H1 (cell line): ENCODE results near the gene SORBS1. TPM values are rescaled to one million over a fixed set of nuclear protein-coding genes. Genes with fewer than 3 reads are reported as not detected.

ENCODE experiments used
- CTCF ChIA-PET: fragments of 300-600 bp; sonication (Branson Sonifier 250); formaldehyde crosslinking; loops from one replicate; lab custom pipeline; 2021; ENCODE audit not compliant: partially characterized antibody; lab: Charles Lee
- POLR2A ChIA-PET: fragments of 300-600 bp; sonication (Branson Sonifier 250); formaldehyde crosslinking; loops from one replicate; lab custom pipeline; 2021; ENCODE audit warnings: inconsistent platforms; ENCODE audit not compliant: partially characterized antibody; lab: Charles Lee
- DNase-seq, 2 experiments: peaks; one replicate each; pipeline versions ENCODE4 v3.0.0 to v3.0.0-alpha.2; 2010 to 2022; ENCODE audit warnings: low spot score in 2 of 2, low read depth in 1 of 2, mixed read lengths in 1 of 2
- FAIRE-seq: peaks from 2 replicates; lab custom pipeline; 2011; peaks lifted over from hg19 to GRCh38; lab: Jason Lieb, UNC
- H2AFZ ChIP-seq: 2 replicates; pipeline ENCODE4 v1.8.1; 2012; ENCODE audit warnings: low read length, inconsistent platforms
- H2AK5ac ChIP-seq: 2 replicates; pipeline ENCODE4 v1.6.1; 2013; ENCODE audit warnings: low read depth, low read length
- H2BK120ac ChIP-seq: replicated peaks from 2 replicates; pipeline ENCODE3; 2013; ENCODE audit warnings: low read depth, low read length, inconsistent platforms
- H2BK12ac ChIP-seq: 2 replicates; pipeline ENCODE4 v1.6.1; 2013; ENCODE audit warnings: low read depth, low read length
- H2BK15ac ChIP-seq: 2 replicates; pipeline ENCODE4 v1.6.1; 2013; ENCODE audit warnings: low read length
- H2BK20ac ChIP-seq: 2 replicates; pipeline ENCODE4 v1.6.1; 2013; ENCODE audit warnings: low read length
- H2BK5ac ChIP-seq: 2 replicates; pipeline ENCODE4 v1.6.1; 2013; ENCODE audit warnings: low read depth, low read length
- H3K14ac ChIP-seq: 2 replicates; pipeline ENCODE4 v1.6.1; 2013; ENCODE audit warnings: inconsistent platforms; ENCODE audit not compliant: insufficient read length
- H3K18ac ChIP-seq: 2 replicates; pipeline ENCODE4 v1.6.1; 2013; ENCODE audit warnings: low read length; ENCODE audit errors: extremely low read depth
- H3K23ac ChIP-seq: 2 replicates; pipeline ENCODE4 v1.6.1; 2013; ENCODE audit warnings: inconsistent platforms; ENCODE audit not compliant: insufficient read length
- H3K23me2 ChIP-seq: 2 replicates; pipeline ENCODE4 v1.6.1; 2013; ENCODE audit warnings: low read depth, low read length
- H3K27ac ChIP-seq: 2 replicates; pipeline ENCODE4 v1.6.1; 2011; ENCODE audit warnings: low read depth, low read length, inconsistent platforms
- H3K27me3 ChIP-seq, 4 experiments: replicated peaks in 1 of 4; 1 replicate in 1 of 4; 2 replicates in 3 of 4; pipeline versions ENCODE4 v1.6.1 to v1.8.1; 2011 to 2013; ENCODE audit warnings: low read length in 3 of 4, mild to moderate bottlenecking in 3 of 4, inconsistent platforms in 2 of 4, mixed read lengths in 2 of 4, moderate library complexity in 1 of 4; ENCODE audit not compliant: control insufficient read depth in 3 of 4, insufficient read depth in 3 of 4; ENCODE audit errors: extremely low read depth in 1 of 4
- H3K36me3 ChIP-seq, 4 experiments: 2 replicates each; pipeline versions ENCODE4 v1.6.1 to v1.8.1; 2011 to 2013; ENCODE audit warnings: mild to moderate bottlenecking in 4 of 4, low read length in 3 of 4, moderate library complexity in 2 of 4, control low read depth in 1 of 4, inconsistent platforms in 1 of 4; ENCODE audit not compliant: insufficient read depth in 4 of 4, control insufficient read depth in 2 of 4
- H3K4ac ChIP-seq: replicated peaks from 2 replicates; pipeline ENCODE3; 2013; ENCODE audit warnings: low read length, low read depth, mixed read lengths, inconsistent platforms; ENCODE audit not compliant: insufficient read length
- H3K4me1 ChIP-seq, 4 experiments: replicated peaks in 1 of 4; 1 replicate in 1 of 4; 2 replicates in 3 of 4; pipeline versions ENCODE4 v1.6.1 to v1.8.1; 2011 to 2013; ENCODE audit warnings: low read length in 3 of 4, inconsistent platforms in 2 of 4, mixed read lengths in 1 of 4; ENCODE audit not compliant: insufficient read depth in 4 of 4, control insufficient read depth in 3 of 4
- H3K4me2 ChIP-seq, 2 experiments: 2 replicates each; pipeline versions ENCODE4 v1.6.1 to v1.8.1; 2011 to 2013; ENCODE audit warnings: low read depth in 2 of 2, low read length in 2 of 2, control low read depth in 1 of 2, inconsistent platforms in 1 of 2, mild to moderate bottlenecking in 1 of 2; ENCODE audit not compliant: insufficient read depth in 1 of 2
- H3K4me3 ChIP-seq, 4 experiments: fragments of 200-600, 300-600 bp in 1 of 4; sonication (generic), shearing (Covaris generic), sonication (Bioruptor Twin) in 1 of 4; 2 replicates each; pipeline versions ENCODE4 v1.5.1 to v1.8.1; 2011 to 2016; ENCODE audit warnings: low read length in 4 of 4, low read depth in 3 of 4, control low read depth in 2 of 4, inconsistent platforms in 2 of 4, mild to moderate bottlenecking in 2 of 4, mixed read lengths in 1 of 4, moderate library complexity in 1 of 4; ENCODE audit not compliant: insufficient read depth in 2 of 4; ENCODE audit errors: extremely low read depth in 1 of 4
- H3K56ac ChIP-seq: replicated peaks from 2 replicates; pipeline ENCODE3; 2013; ENCODE audit warnings: low read depth, mild to moderate bottlenecking, mixed read lengths, low read length, inconsistent platforms; ENCODE audit not compliant: insufficient read length
- H3K79me1 ChIP-seq: 2 replicates; pipeline ENCODE4 v1.6.1; 2013; ENCODE audit warnings: low read depth, low read length, control low read depth
- H3K79me2 ChIP-seq, 2 experiments: 2 replicates each; pipeline versions ENCODE4 v1.6.1 to v1.8.1; 2012 to 2013; ENCODE audit warnings: low read length in 2 of 2, mild to moderate bottlenecking in 2 of 2, inconsistent platforms in 1 of 2; ENCODE audit not compliant: insufficient read depth in 2 of 2, control insufficient read depth in 1 of 2
- H3K9ac ChIP-seq, 4 experiments: replicated peaks in 1 of 4; 1 replicate in 1 of 4; 2 replicates in 3 of 4; pipeline versions ENCODE4 v1.6.1 to v1.8.1; 2011 to 2013; ENCODE audit warnings: low read depth in 3 of 4, low read length in 3 of 4, control low read depth in 2 of 4, mild to moderate bottlenecking in 2 of 4, moderate library complexity in 2 of 4, inconsistent platforms in 1 of 4; ENCODE audit errors: extremely low read depth in 1 of 4
- H3K9me3 ChIP-seq, 2 experiments: 2 replicates each; pipeline versions ENCODE4 v1.6.1 to v1.8.1; 2012 to 2013; ENCODE audit warnings: mild to moderate bottlenecking in 2 of 2, moderate library complexity in 2 of 2, control low read depth in 1 of 2, inconsistent platforms in 1 of 2, low read depth in 1 of 2, low read length in 1 of 2, mixed read lengths in 1 of 2; ENCODE audit not compliant: insufficient read depth in 2 of 2
- H4K20me1 ChIP-seq, 2 experiments: replicated peaks in 1 of 2; 2 replicates each; pipeline versions ENCODE3 to v1.8.1; 2011 to 2013; ENCODE audit warnings: inconsistent platforms in 2 of 2, low read length in 2 of 2, mild to moderate bottlenecking in 1 of 2; ENCODE audit not compliant: insufficient read depth in 2 of 2, control insufficient read depth in 1 of 2
- H4K5ac ChIP-seq: 2 replicates; pipeline ENCODE4 v1.6.1; 2013; ENCODE audit warnings: low read length, low read depth, mixed read lengths, inconsistent platforms; ENCODE audit not compliant: insufficient read length
- H4K8ac ChIP-seq: 2 replicates; pipeline ENCODE4 v1.8.0; 2013; ENCODE audit warnings: mild to moderate bottlenecking, moderate library complexity, low read length, inconsistent platforms; ENCODE audit not compliant: insufficient read depth; ENCODE audit errors: extremely low read depth
- H4K91ac ChIP-seq: replicated peaks from 2 replicates; pipeline ENCODE3; 2013; ENCODE audit warnings: low read length, mixed read lengths, inconsistent platforms; ENCODE audit not compliant: insufficient read length
- ASH2L ChIP-seq: fragments of 200-600, 300-600 bp; sonication (generic); IDR thresholded peaks from one replicate; pipeline ENCODE4 v1.7.1; 2017; ENCODE audit warnings: low read length
- CBX8 ChIP-seq: fragments of 300-800, 300-1000 bp; sonication (generic); IDR thresholded peaks from 2 replicates; pipeline ENCODE4 v1.7.1; 2016; ENCODE audit warnings: low read depth, low read length, borderline replicate concordance
- CEBPB ChIP-seq: IDR thresholded peaks from 2 replicates; pipeline ENCODE4 v1.6.1; 2012; ENCODE audit warnings: low read depth, low read length
- HDAC6 ChIP-seq: IDR thresholded peaks from one replicate; pipeline ENCODE4 v1.7.1; 2012; ENCODE audit warnings: low read depth, mild to moderate bottlenecking, inconsistent platforms, low read length, moderate library complexity
- JUND ChIP-seq: IDR thresholded peaks from 2 replicates; pipeline ENCODE4 v1.6.1; 2011; ENCODE audit warnings: mild to moderate bottlenecking, improper control_type of control experiment, low read length
- NRF1 ChIP-seq: IDR thresholded peaks from 2 replicates; pipeline ENCODE4 v1.6.1; 2011; ENCODE audit warnings: mild to moderate bottlenecking, low read depth, low read length, improper control_type of control experiment
- POLR2A ChIP-seq, 2 experiments: IDR thresholded peaks; 1 replicate in 1 of 2; 2 replicates in 1 of 2; pipeline ENCODE4 v1.6.1; 2011; ENCODE audit warnings: low read depth in 2 of 2, low read length in 2 of 2, mild to moderate bottlenecking in 2 of 2; ENCODE audit errors: control extremely low read depth in 1 of 2
- RFX5 ChIP-seq: IDR thresholded peaks from 2 replicates; pipeline ENCODE4 v1.6.1; 2011; ENCODE audit warnings: low read depth, low read length, improper control_type of control experiment, borderline replicate concordance
- RNF2 ChIP-seq: fragments of 200-900, 300-1000 bp; sonication (generic); IDR thresholded peaks from 2 replicates; pipeline ENCODE4 v1.7.1; 2016; ENCODE audit warnings: borderline replicate concordance, low read depth, mild to moderate bottlenecking, antibody characterized with exemption, low read length; ENCODE audit not compliant: poor library complexity, severe bottlenecking; ENCODE audit errors: missing control alignments
- SIN3A ChIP-seq, 2 experiments: IDR thresholded peaks in 1 of 2; conservative IDR thresholded peaks in 1 of 2; 2 replicates each; pipeline ENCODE4 v1.6.1; 2011 to 2012; ENCODE audit warnings: low read length in 2 of 2, improper control_type of control experiment in 1 of 2, low read depth in 1 of 2, mild to moderate bottlenecking in 1 of 2
- SIX5 ChIP-seq: IDR thresholded peaks from 2 replicates; pipeline ENCODE4 v1.6.1; 2011; ENCODE audit warnings: mild to moderate bottlenecking, low read depth, low read length
- SRF ChIP-seq: IDR thresholded peaks from 2 replicates; pipeline ENCODE4 v1.6.1; 2011; ENCODE audit warnings: mild to moderate bottlenecking, low read depth, low read length, moderate library complexity
- SUZ12 ChIP-seq: fragments of 200-600 bp; sonication (generic); IDR thresholded peaks from 2 replicates; pipeline ENCODE4 v1.6.1; 2012; ENCODE audit warnings: mild to moderate bottlenecking, inconsistent platforms, low read length, moderate library complexity, mixed read lengths
- TAF7 ChIP-seq: optimal IDR thresholded peaks from 2 replicates; pipeline ENCODE3; 2011; ENCODE audit warnings: low read depth, mild to moderate bottlenecking, inconsistent platforms, low read length, moderate library complexity, borderline replicate concordance
- ZNF274 ChIP-seq: IDR thresholded peaks from 2 replicates; pipeline ENCODE4 v1.7.0; 2012; ENCODE audit warnings: low read length, borderline replicate concordance; ENCODE audit errors: extremely low read depth
- WGBS, 2 experiments: shearing (Covaris generic) in 1 of 2; methylation state at CpG; one replicate each; pipeline versions ENCODE4 v1.1.6 to v1.1.7; 2013 to 2015; ENCODE audit warnings: low lambda C conversion rate in 2 of 2, mixed read lengths in 2 of 2, inconsistent platforms in 1 of 2, low coverage in 1 of 2, missing lambda C conversion rate in 1 of 2; ENCODE audit not compliant: insufficient replicate concordance in 2 of 2, insufficient coverage in 1 of 2, insufficient read length in 1 of 2; ENCODE audit errors: extremely low coverage in 1 of 2, missing lambda C conversion rate in 1 of 2; 5-methylcytosine and 5-hydroxymethylcytosine counted together
- polyA plus RNA-seq, 7 experiments: library from polyadenylated mRNA; depleted of rRNA in 3 of 7; stranded (reverse) in 5 of 7; unstranded in 2 of 7; fragments of >200 nt in 5 of 7; fragments of 200-250 nt in 2 of 7; gene quantifications; 1 replicate in 5 of 7; 2 replicates in 1 of 7; 4 replicates in 1 of 7; pipeline versions ENCODE4 v1.2.1 to v1.2.3, GENCODE V29; 2011 to 2013; ENCODE audit warnings: missing spikeins in 2 of 7, mixed read lengths in 2 of 7
- total RNA-seq: library from RNA; stranded (reverse); fragmentation: NEBNext Ultra II Directional; extraction: Animal tissue kit (Norgen Biotek cat#: 25700); gene quantifications from 2 replicates; pipeline ENCODE4 v1.2.1, GENCODE V29; 2021

The SORBS1 gene
- total and polyA plus RNA-seq, 2 of the 8 experiments (the other 6 are each of a cell fraction or from before 2014, with no cell fraction given) = 16.0 to 35.0 TPM

- H3K79me1 ChIP-seq = no peaks in the 10 kb centered on the region
- no peak for DNase-seq
- no peak overlapping the region for H3K56ac ChIP-seq
- H2BK15ac ChIP-seq = no peak overlapping the region
- no peak overlapping the region for H2BK120ac ChIP-seq
- no peaks in the 10 kb centered on the region for H3K27me3 ChIP-seq
- no peak overlapping the region for H2BK12ac ChIP-seq
- no peak overlapping the region for H4K5ac ChIP-seq
- CTCF ChIA-PET = interaction anchor here (0.7 to 13.9 kb wide), 14 partner anchors 9 to 207 kb away, joined by 3 to 304 read pairs (median 16); no protein-coding TSS in a partner anchor
- FAIRE-seq = no peak
- no peak overlapping the region for H3K9ac ChIP-seq
- H3K4me1 ChIP-seq = peaks cover 0 to 2% (median 0%) of the 10 kb centered on the region in 4 experiments; a peak in 2 of 7 replicates
- H3K18ac ChIP-seq = no peak overlapping the region
- no peak overlapping the region for H3K23ac ChIP-seq
- H3K79me2 ChIP-seq = no peaks in the 10 kb centered on the region
- peaks cover 0 to 5% of the 10 kb centered on the region in 2 experiments for H4K20me1 ChIP-seq
- no peak overlapping the region for H3K4me3 ChIP-seq
- no peak overlapping the region for H3K14ac ChIP-seq
- no peak overlapping the region for H2AK5ac ChIP-seq
- no peaks in the 10 kb centered on the region for H3K23me2 ChIP-seq
- H3K4me2 ChIP-seq = no peak overlapping the region
- no peak overlapping the region for H2BK20ac ChIP-seq
- WGBS, 2 experiments = 95% methylated on average over 2 of the region's 2 CpGs; no CpG with 5 or more reads in 1 of the 2 experiments
- no peak overlapping the region for H3K4ac ChIP-seq
- H3K36me3 ChIP-seq = peaks cover 0 to 8% (median 2%) of the 10 kb centered on the region in 4 experiments; a peak in 3 of 8 replicates
- no peak overlapping the region for H3K27ac ChIP-seq
- H2BK5ac ChIP-seq = no peak overlapping the region; the same call in 1 of the 2 replicates
- H4K91ac ChIP-seq = no peak overlapping the region
- no peak overlapping the region for H4K8ac ChIP-seq
- H2AFZ ChIP-seq = no peak overlapping the region
- no peaks in the 10 kb centered on the region for H3K9me3 ChIP-seq
- POLR2A ChIA-PET = no interaction called here
- TF ChIP-seq ASH2L = no peak
- no peak for TF ChIP-seq RFX5
- TF ChIP-seq SUZ12 = no peak
- no peak for TF ChIP-seq TAF7
- no peak for TF ChIP-seq HDAC6
- TF ChIP-seq POLR2A (IDR thresholded peaks at IDR 0.05; ENCODE audit: control extremely low read depth in 1 of 2, low read depth in 2 of 2, low read length in 2 of 2) = no peak
- no peak for TF ChIP-seq SRF
- no peak for TF ChIP-seq CBX8
- no peak for TF ChIP-seq RNF2
- no peak for TF ChIP-seq SIN3A (conservative IDR thresholded peaks at IDR 0.05 in 1 of 2, IDR thresholded peaks at IDR 0.05 in 1 of 2; ENCODE audit: low read depth in 1 of 2, low read length in 2 of 2)
- no peak for TF ChIP-seq JUND
- TF ChIP-seq ZNF274 = no peak
- no peak for TF ChIP-seq CEBPB
- TF ChIP-seq SIX5 = no peak
- no peak for TF ChIP-seq NRF1
Measured at GRCh38 chr10:95428701-95429100, 132.5 kb downstream of the SORBS1 start.
